ENCODE data around the gene ENTREP3. TPM values are rescaled to one million over a fixed set of nuclear protein-coding genes. Genes with fewer than 3 reads are reported as not detected.
"Not testable (repeated sequence)": the region's sequence is repeated elsewhere in the genome, so short reads cannot be mapped to it uniquely, and the experiment has no call there.

ENTREP3 gene
- total RNA-seq, 1 donor from 2014 or later: 51.1 TPM

GRCh38 chr1:155293086-155293749 is 37.9 kb upstream of the ENTREP3 start:
- Mint-ChIP-seq H3K4me1 (ENCODE audit: low read depth, unreplicated experiment) (no peaks in the 10 kb centered on the region), H3K9me3 (ENCODE audit: unreplicated experiment) (peaks cover 3% of the 10 kb centered on the region), H3K36me3 (ENCODE audit: low read depth, unreplicated experiment) (peaks cover 7% of the 10 kb centered on the region), H3K27ac (ENCODE audit: unreplicated experiment) (no peak overlapping the region), H3K27me3 (ENCODE audit: low read depth, unreplicated experiment) (peaks cover 66% of the 10 kb centered on the region), H3K4me3 (ENCODE audit: unreplicated experiment) (peak overlapping the region; percentile 60)
- TF ChIP-seq EZH2 (IDR thresholded peaks at IDR 0.05; ENCODE audit: insufficient read depth, low read length): no peak
- TF ChIP-seq, protein P1, sequence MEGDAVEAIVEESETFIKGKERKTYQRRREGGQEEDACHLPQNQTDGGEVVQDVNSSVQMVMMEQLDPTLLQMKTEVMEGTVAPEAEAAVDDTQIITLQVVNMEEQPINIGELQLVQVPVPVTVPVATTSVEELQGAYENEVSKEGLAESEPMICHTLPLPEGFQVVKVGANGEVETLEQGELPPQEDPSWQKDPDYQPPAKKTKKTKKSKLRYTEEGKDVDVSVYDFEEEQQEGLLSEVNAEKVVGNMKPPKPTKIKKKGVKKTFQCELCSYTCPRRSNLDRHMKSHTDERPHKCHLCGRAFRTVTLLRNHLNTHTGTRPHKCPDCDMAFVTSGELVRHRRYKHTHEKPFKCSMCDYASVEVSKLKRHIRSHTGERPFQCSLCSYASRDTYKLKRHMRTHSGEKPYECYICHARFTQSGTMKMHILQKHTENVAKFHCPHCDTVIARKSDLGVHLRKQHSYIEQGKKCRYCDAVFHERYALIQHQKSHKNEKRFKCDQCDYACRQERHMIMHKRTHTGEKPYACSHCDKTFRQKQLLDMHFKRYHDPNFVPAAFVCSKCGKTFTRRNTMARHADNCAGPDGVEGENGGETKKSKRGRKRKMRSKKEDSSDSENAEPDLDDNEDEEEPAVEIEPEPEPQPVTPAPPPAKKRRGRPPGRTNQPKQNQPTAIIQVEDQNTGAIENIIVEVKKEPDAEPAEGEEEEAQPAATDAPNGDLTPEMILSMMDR (IDR thresholded peaks at IDR 0.05; ENCODE audit: insufficient read depth, low read depth, low read length): no peak
- no peak overlapping the region for H3K27ac ChIP-seq (ENCODE audit: low read depth, low read length)
- no peak overlapping the region for H3K9ac ChIP-seq (ENCODE audit: low read length)
- no peaks in the 10 kb centered on the region for H3K36me3 ChIP-seq (ENCODE audit: insufficient read depth, low read length)
- H3K4me3 ChIP-seq (ENCODE audit: insufficient read depth, low read depth, low read length): no peak overlapping the region
- no peaks in the 10 kb centered on the region for H3K79me2 ChIP-seq (ENCODE audit: insufficient read depth, low read length)
- peaks cover 3% of the 10 kb centered on the region for H3K9me3 ChIP-seq (ENCODE audit: insufficient read depth, low read depth, low read length)
- DNase-seq (ENCODE audit: low read depth) (no peak), FAIRE-seq (no peak)
- no peaks in the 10 kb centered on the region for H3K4me1 ChIP-seq (ENCODE audit: insufficient read depth, low read length)
- H3K27me3 ChIP-seq (ENCODE audit: insufficient read depth, low read length): peaks cover 37% of the 10 kb centered on the region
- H4K20me1 ChIP-seq (ENCODE audit: insufficient read depth, low read length): no peaks in the 10 kb centered on the region
- no peak overlapping the region for H3K4me2 ChIP-seq (ENCODE audit: low read length)
- H2AFZ ChIP-seq (ENCODE audit: low read depth, low read length): no peak overlapping the region

- not testable (repeated sequence) for H3K4me1 ChIP-seq (ENCODE audit: insufficient read depth, low read length); H3K79me2 ChIP-seq (ENCODE audit: insufficient read depth, low read length); H3K4me3 ChIP-seq (ENCODE audit: insufficient read depth, low read depth, low read length); H3K27ac ChIP-seq (ENCODE audit: low read depth, low read length); H3K36me3 ChIP-seq (ENCODE audit: insufficient read depth, low read length); H3K27ac Mint-ChIP-seq (ENCODE audit: unreplicated experiment); H3K4me1 Mint-ChIP-seq (ENCODE audit: low read depth, unreplicated experiment); H3K4me3 Mint-ChIP-seq (ENCODE audit: unreplicated experiment); H3K9me3 Mint-ChIP-seq (ENCODE audit: unreplicated experiment); DNase-seq (ENCODE audit: low read depth); H4K20me1 ChIP-seq (ENCODE audit: insufficient read depth, low read length); H3K9me3 ChIP-seq (ENCODE audit: insufficient read depth, low read depth, low read length); H2AFZ ChIP-seq (ENCODE audit: low read depth, low read length); H3K9ac ChIP-seq (ENCODE audit: low read length); FAIRE-seq; H3K4me2 ChIP-seq (ENCODE audit: low read length)
- H3K27me3 Mint-ChIP-seq (ENCODE audit: low read depth, unreplicated experiment): peaks cover 50% of the 10 kb centered on the region
- H3K27me3 ChIP-seq (ENCODE audit: insufficient read depth, low read length): peaks cover 26% of the 10 kb centered on the region
- peaks cover 10% of the 10 kb centered on the region for H3K36me3 Mint-ChIP-seq (ENCODE audit: low read depth, unreplicated experiment)
These were observed 35.7 kb upstream of the ENTREP3 start for GRCh38 chr1:155291006-155291405.

DNA sequence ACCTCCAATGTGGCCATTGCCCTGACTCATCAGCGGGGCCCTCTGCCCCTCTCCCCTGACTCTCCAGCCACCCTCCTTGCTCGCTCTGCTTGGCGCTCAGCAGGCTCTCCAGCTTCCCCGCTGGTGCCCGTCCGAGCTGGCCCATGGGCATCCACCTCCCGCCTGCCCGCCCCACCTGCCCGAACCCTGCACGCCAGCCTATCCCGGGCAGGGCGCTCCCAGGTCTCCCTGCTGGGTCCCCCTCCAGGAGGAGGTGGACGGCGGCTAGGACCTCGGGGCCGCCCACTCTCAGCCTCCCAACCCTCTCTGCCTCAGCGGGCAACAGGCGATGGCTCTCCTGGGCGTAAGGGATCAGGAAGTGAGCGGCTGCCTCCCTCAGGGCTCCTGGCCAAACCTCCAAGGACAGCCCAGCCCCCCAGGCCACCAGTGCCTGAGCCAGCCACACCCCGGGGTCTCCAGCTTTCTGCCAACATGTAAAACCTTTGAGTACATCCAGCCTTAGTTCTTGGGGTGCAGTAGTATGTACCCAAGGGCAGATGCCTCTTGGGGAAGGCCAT is 32.8 kb upstream of the ENTREP3 start:
- Histone ChIP-seq H3K27ac (ENCODE audit: low read depth, low read length) (no peak overlapping the region), H3K4me2 (ENCODE audit: low read length) (no peak overlapping the region), H3K79me2 (ENCODE audit: insufficient read depth, low read length) (no peaks in the 10 kb centered on the region), H3K27me3 (ENCODE audit: insufficient read depth, low read length) (peaks cover 2% of the 10 kb centered on the region), H3K4me3 (ENCODE audit: insufficient read depth, low read depth, low read length) (no peak overlapping the region), H4K20me1 (ENCODE audit: insufficient read depth, low read length) (no peaks in the 10 kb centered on the region), H3K4me1 (ENCODE audit: insufficient read depth, low read length) (no peaks in the 10 kb centered on the region), H2AFZ (ENCODE audit: low read depth, low read length) (no peak overlapping the region), H3K9ac (ENCODE audit: low read length) (no peak overlapping the region), H3K9me3 (ENCODE audit: insufficient read depth, low read depth, low read length) (no peaks in the 10 kb centered on the region), H3K36me3 (ENCODE audit: insufficient read depth, low read length) (no peaks in the 10 kb centered on the region)
- Mint-ChIP-seq H3K27ac (ENCODE audit: unreplicated experiment) (no peak overlapping the region), H3K36me3 (ENCODE audit: low read depth, unreplicated experiment) (peaks cover 9% of the 10 kb centered on the region), H3K27me3 (ENCODE audit: low read depth, unreplicated experiment) (peaks cover 26% of the 10 kb centered on the region), H3K4me1 (ENCODE audit: low read depth, unreplicated experiment) (no peaks in the 10 kb centered on the region), H3K4me3 (ENCODE audit: unreplicated experiment) (no peak overlapping the region), H3K9me3 (ENCODE audit: unreplicated experiment) (peaks cover 2% of the 10 kb centered on the region)
- FAIRE-seq (no peak), DNase-seq (ENCODE audit: low read depth) (no peak)
- TF ChIP-seq EZH2 (IDR thresholded peaks at IDR 0.05; ENCODE audit: insufficient read depth, low read length): no peak
- TF ChIP-seq, protein P1 (IDR thresholded peaks at IDR 0.05; ENCODE audit: insufficient read depth, low read depth, low read length): no peak

Measured in astrocyte (in vitro differentiated cells and primary cell).